Kidney epithelial cell (primary cell): ENCODE data around the gene HMCN1. TPM values are rescaled to one million over a fixed set of nuclear protein-coding genes. Genes with fewer than 3 reads are reported as not detected.
A peak's percentile ranks its signal among the peaks of the same experiment; 100 is the strongest.
"Not testable (repeated sequence)": the region's sequence is repeated elsewhere in the genome, so short reads cannot be mapped to it uniquely, and the experiment has no call there.

Source experiments
- DNase-seq: peaks from one replicate; pipeline ENCODE4 v3.0.0-alpha.2; 2010; ENCODE audit warnings: low read depth
- H3K27me3 ChIP-seq: 2 replicates; pipeline ENCODE4 v1.6.0; 2011; ENCODE audit warnings: low read length; ENCODE audit not compliant: control insufficient read depth, insufficient read depth
- H3K36me3 ChIP-seq: 2 replicates; pipeline ENCODE4 v1.5.1; 2011; ENCODE audit warnings: low read length; ENCODE audit not compliant: control insufficient read depth, insufficient read depth
- H3K4me3 ChIP-seq: 2 replicates; pipeline ENCODE4 v1.5.1; 2011; ENCODE audit warnings: low read depth, mild to moderate bottlenecking, control low read depth, low read length
- CTCF ChIP-seq: IDR thresholded peaks from 2 replicates; pipeline ENCODE4 v1.5.1; 2011; ENCODE audit warnings: mild to moderate bottlenecking, moderate library complexity, low read length, control low read depth, inconsistent platforms; ENCODE audit not compliant: insufficient read depth, poor library complexity, severe bottlenecking
- total RNA-seq: library from RNA; depleted of rRNA; stranded (reverse); fragments of >200 nt; gene quantifications from 2 replicates; pipeline ENCODE4 v1.2.3, GENCODE V29; 2015

HMCN1 gene
- total RNA-seq, 1 donor from 2014 or later, result 1.3 TPM

GRCh38 chr1:186178426-186179043, 444.3 kb downstream of the HMCN1 start:
- no peak for TF ChIP-seq CTCF
- no peaks in the 10 kb centered on the region for H3K27me3 ChIP-seq
- no peaks in the 10 kb centered on the region for H3K36me3 ChIP-seq
- DNase-seq, result no peak
- H3K4me3 ChIP-seq, result no peak overlapping the region

- Histone ChIP-seq H3K27me3 (no peaks in the 10 kb centered on the region), H3K36me3 (no peaks in the 10 kb centered on the region), H3K4me3 (no peak overlapping the region)
- DNase-seq, result no peak
- TF ChIP-seq CTCF, result no peak
These were observed 445.0 kb downstream of the HMCN1 start for GRCh38 chr1:186179231-186179630.

- no peak for TF ChIP-seq CTCF
- no peaks in the 10 kb centered on the region for H3K36me3 ChIP-seq
- H3K27me3 ChIP-seq, result no peaks in the 10 kb centered on the region
- H3K4me3 ChIP-seq, result no peak overlapping the region
- DNase-seq, result peak; percentile 32
These were observed 449.0 kb downstream of the HMCN1 start for GRCh38 chr1:186183219-186183618.

GRCh38 chr1:186183970-186184628, 449.9 kb downstream of the HMCN1 start:
- no peak for DNase-seq
- H3K4me3 ChIP-seq, result no peak overlapping the region
- TF ChIP-seq CTCF, result no peak
- H3K36me3 ChIP-seq, result no peaks in the 10 kb centered on the region
- no peaks in the 10 kb centered on the region for H3K27me3 ChIP-seq

GRCh38 chr1:186186251-186186650, 452.1 kb downstream of the HMCN1 start:
- H3K27me3 ChIP-seq, DNase-seq, H3K36me3 ChIP-seq, H3K4me3 ChIP-seq: not testable (repeated sequence)

GRCh38 chr1:186187601-186188000, 453.4 kb downstream of the HMCN1 start:
- DNase-seq, result peak; percentile 37
- TF ChIP-seq CTCF, result no peak
- H3K4me3 ChIP-seq, result no peak overlapping the region
- H3K27me3 ChIP-seq, result no peaks in the 10 kb centered on the region
- no peaks in the 10 kb centered on the region for H3K36me3 ChIP-seq
